ENCODE results near the gene MTFMT.

MTFMT gene

DNA sequence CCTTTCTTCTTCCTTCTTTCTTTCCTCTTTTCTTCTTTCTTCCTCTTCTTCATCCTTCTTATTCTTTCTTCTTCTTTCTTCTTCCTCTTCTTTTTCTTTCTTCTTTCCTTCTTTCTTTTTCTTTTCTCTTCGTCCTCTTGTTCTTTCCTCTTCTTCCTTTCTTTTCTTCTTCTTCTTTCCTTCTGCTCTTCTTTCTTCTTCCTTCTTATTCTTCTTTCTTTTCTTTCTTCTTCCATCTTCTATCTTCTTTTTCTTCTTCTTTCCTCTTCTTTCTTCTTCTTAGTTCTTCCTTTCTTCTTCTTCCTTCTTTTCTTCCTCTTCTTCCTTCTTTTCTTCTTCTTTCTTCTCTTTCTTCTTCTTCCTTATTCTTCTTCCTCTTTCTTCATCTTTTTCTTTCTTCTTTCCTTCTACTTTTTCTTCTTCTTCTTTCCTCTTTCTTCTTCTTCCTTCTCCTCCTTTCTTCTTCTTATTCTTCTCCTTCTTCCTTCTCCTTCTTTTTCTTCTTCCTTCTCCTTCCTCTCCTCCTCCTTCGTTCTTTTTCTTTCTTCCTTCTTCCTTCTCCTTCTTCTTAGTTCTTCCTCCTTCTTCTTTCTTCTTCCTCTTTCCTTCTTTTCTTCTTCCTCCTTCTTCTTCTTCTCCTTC lies 77.5 kb downstream of the MTFMT start:
- Histone ChIP-seq H4K20me1 (peaks cover 0 to 17% (median 0%) of the 10 kb centered on the region in 11 experiments; a peak in 5 of 22 replicates), H3K4me3 (no peak overlapping the region), H3K27me3 (no peaks in the 10 kb centered on the region), H3K27ac (no peak overlapping the region), H3K4me2 (no peak overlapping the region), H3K36me3 (peaks cover 20 to 28% (median 20%) of the 10 kb centered on the region in 11 experiments), H3K9me3 (replicated peaks in 1 of 11) (peaks cover 9 to 53% (median 17%) of the 10 kb centered on the region in 11 experiments; a peak in 21 of 22 replicates), H3K9ac (no peak overlapping the region), H3K4me1 (no peaks in the 10 kb centered on the region)
- no peak for TF ChIP-seq Cebpa-rat (IDR thresholded peaks at IDR 0.05)
